HG03045 (cell line): ENCODE measurements around the gene ZNF423.

ENCODE experiments used
- ATAC-seq: cut with Tn5 transposase; IDR thresholded peaks from one replicate; pipeline ENCODE4 v1.9.1; 2021; ENCODE audit warnings: mild to moderate bottlenecking, moderate library complexity; ENCODE audit not compliant: unreplicated experiment

Gene ZNF423

DNA sequence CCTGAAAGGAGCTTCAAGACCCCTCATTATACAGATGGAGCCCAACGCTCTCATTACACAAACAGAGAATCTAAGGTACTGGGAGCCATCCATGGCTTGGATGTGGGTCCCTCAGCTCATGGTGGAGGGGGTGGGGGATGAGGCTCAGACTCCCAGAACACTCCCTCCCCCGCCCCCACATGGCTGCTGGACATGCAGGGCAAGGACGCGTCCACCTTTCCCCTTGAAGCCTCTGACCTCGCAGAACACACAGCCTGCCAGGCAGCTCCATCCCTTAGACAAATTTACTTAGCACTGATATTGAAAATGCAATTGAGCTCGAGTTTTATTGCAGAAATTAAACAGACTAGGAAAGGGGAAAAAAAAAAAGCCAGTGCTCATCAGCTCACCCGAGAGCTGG lies 203.9 kb downstream of the ZNF423 start:
- no peak for ATAC-seq

DNA sequence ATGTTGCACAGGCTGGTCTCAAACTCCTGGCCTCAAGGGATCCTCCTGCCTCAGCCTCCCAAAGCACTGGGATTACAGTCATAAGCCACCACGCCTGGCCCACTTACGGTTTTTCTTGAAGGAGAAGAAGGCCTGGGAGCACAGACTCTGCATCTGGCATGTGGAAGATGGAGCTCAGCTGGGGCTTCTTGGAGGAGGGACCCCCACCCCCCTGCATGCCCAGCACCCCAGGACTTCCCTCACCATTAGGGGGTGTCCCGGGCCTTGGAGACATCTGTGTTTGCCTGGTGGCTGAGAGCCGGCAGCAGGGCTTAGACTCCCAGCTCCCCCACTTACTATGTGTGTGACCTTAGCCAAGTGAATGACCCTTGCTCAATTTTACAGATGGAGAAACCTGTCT lies 204.7 kb downstream of the ZNF423 start:
- ATAC-seq, result no peak

DNA sequence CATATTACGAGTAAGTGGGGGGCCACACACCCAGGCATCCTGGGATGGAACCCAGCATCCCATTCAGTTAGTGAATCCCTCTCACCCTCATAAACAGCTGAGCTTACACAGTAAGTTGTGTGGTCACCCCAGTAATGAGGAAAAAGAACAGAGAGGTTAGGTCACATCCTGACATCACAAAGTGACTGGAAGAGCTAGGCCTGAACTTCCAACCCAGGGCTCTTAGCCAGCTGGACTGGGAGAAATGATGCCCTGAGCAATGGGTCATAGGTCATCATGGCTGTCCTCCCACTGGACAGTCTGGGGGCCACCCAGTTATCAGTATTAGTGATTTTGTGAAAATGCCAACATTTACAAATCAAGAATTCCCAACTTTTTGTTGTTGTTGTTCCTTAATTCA lies 205.3 kb downstream of the ZNF423 start:
- no peak for ATAC-seq

DNA sequence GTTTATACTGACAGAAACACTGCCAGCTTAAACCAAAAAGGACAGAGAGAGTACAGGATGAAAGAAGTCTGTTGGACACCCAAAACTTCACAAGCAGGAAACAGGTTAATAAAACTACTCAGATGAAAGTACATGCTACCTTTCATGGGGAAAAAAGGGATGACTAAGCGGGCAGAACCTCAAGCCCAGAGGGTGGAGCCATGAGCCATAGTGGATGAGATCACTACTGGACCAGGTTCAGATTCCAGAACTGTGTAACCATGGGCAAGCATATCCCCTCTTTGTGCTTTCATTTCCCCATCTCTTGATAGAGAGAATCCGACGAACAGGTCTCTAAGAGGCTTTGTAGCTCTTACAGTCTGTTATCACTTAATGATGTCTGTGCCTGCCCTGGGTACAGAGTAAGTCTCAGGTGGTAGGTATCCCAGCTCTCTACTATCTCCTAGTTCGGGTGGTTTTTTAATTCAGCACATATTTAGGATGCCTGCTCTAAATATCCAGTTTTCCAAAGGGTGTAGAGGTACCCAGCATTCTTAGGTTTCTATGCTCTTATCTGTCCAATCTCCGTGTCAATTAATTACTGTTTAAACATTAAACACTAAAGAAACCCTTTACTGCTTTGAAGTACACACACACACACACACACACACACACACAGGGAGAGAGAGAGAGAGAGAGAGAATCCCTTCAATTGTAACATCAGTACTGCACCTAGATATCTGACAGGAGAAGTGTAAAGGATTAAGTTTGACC lies 206.7 kb downstream of the ZNF423 start:
- no peak for ATAC-seq

DNA sequence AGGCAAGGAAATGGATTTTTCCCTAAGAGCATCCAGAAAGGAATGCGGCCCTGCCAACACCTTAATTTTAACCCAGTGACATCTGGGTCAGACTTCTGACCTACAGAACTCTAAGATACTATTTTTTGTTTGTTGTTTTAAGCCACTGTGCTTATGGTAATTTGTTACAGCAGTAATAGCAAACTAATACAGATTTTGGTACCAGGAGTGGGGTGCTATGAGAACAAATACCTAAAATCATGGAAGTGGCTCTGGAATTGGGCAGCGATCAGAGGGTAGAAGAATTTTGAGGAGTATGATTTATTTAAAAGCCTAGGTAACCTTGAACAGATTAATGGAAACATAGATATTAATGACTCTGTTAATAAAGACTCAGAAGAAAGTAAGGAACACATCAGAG lies 208.2 kb downstream of the ZNF423 start:
- ATAC-seq, result no peak

DNA sequence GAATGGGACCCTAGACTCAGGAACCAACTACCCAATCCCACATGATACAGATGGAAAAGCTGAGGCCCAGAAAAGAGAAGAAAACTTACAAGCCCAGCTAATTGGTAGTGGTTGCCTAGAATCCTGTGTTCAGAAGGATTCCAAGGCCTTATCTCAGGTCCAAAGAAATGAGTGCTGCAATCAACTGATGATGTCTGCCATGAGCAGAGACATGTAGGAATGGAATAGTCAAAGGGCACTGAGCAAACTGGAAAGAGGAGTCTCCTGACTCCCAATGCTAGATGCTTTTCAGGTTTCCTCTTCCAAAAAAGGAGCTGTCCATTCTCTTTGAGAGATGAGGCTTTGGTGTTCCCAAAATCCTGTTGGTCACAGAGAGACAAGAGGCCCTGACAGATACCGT lies 210.6 kb downstream of the ZNF423 start:
- no peak for ATAC-seq

DNA sequence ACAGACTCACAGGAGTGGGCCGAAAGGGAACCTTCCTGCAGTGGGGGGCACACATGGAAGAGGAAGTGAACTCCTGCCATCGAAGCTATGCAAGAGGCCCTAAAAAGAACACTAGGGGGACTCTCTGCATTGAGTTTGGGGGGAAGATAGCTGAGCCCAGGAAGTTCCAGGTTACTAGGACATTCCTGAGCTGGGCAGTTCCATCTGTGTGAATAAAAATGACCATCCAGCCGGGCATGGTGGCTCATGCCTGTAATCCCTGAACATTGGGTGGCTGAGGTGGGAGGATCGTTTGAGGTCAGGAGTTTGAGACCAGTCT lies 211.8 kb downstream of the ZNF423 start:
- no peak for ATAC-seq

DNA sequence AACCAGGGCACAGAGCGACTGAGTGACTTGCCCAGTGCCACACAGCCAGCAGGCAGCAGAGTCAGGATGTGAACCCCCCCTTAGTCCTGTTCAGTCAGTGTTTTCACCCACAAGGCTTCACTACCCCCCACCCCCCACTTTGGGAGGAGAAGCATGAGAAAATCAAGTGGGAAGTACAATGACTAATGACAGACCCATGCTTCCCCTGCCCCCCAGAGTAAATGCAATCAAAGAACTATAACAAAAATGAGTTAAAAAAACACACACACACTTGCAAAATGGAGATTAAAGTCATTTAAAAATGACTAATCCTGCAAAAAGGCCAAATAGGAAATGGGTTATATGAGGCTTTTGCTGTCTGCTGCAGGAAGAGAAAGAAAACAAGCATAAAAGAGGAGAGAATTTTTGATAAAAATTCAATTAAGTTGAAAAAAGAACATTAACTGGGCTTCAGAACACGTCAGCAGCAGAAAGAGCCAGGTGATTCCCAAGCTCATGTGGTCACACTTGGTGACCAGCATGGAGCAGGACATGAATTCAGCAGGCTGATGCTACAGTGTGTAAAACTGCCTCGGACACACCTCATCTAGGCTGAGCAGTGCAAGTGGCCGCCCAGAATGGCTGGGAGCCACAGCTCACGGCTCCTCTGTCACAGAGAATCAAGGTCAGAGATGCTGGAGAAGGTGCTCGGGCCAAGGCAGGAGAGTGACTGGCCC lies 212.3 kb downstream of the ZNF423 start:
- ATAC-seq, result no peak

DNA sequence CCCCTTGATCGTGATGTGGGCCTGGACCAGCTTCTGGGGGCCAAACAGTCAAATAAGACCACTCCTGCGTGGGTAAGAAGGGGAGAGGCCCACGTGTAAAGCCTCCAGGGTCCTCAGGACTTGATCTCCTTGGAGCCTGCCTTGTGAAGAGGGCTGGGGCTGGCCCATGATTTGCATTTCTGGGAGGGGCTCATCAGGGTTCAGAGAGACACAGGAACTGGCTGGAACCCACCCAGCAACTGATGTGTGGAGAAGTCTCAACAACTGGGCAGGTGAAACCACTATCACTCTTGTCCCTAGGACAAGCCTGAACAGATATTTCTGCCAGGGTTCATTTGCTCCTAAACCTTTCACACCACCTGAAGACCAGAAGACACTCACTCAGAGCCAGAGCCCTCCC lies 214.7 kb downstream of the ZNF423 start:
- no peak for ATAC-seq

DNA sequence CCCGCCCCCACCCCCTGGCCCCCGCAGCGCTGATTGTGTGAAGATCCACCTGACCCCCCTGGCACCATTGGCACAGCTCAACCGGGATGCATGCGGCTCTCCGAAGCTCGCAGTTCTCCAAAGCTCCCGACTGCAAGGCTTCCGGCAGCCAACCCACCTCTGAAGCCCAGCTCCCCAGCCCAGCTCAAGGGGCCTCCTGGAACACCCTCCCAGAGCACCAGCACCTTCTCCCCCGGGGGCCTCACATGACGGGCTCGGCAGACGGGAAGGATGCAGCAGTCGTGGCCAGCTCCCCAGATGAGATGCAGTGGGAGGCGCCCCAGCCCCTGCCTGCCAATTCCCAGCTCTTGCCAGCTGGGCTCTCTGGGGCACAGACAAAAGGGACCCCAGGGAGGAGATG lies 215.3 kb downstream of the ZNF423 start:
- ATAC-seq, result no peak

DNA sequence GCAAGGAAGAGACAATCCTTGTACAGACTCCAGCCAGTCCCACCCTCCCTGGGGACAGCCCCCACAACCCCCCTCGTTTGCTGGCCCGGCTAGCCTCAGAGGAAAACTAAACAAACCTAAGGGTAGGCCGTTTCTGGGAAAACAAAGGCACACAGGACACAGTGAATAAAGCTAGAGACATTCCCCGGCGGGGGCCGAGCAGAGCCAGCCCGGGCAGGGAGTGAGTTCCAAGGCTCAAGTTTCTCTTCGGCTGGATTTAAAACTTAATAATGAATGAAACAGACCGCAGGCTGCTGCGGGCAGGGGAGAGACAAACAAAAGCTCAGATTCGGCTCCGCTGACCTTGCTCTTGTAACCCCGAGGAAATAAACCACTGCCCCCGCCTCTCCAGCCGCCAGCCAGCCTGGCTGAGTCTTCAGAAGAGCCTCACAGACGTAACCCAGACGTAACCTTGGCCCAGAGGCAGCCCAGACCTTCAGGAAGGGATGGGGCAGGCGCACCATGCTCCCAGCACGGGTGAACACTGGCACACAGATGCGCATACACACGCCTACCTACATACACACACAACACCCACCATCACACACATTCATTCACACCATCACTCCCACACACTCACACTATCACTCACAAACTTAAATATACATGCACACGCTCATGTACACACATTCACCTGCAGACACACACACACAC lies 216.0 kb downstream of the ZNF423 start:
- no peak for ATAC-seq

DNA sequence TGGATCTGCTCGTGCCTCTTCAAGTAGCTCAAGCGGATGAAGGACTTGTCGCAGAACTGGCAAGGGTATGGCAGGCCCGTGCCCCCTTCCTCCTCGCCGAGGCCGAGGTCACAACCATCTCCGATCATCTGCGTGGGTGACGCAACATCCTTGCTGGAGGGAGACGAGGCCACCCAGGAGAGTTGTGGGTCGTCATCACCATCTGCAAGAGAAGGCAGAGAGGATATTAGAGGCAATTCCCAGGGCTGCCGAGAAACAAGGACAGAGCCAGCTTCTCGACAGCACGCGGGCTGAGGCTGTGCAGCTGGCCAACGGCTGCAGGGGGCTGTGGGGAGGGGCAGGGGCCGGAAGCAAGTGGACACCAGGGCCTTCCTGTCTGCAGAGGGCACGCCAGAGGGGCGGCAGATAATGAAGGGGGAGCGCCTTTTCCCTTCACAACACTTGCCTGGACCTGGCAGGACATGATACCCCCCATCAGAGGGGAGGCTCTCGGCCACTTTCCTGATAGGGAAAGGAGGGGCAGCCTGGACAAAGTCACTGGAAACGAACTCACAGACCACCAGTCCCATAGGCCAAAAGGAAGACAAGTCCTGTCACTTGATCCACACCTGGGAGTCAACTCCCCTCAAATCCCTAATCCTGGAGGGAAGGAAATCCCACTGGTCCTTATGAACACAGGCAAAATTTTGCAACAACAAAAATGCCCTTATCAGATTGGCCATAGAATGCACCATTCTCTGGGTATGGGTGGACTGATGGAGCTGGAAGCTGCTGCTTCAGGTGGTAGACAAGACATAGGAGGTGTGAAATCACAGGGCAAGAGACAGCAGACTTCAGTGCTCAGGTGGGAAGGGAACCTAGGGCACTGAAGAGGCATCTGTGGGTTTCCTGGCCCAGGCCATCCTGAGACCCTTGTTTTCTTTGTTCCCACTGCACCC lies 217.0 kb downstream of the ZNF423 start:
- no peak for ATAC-seq

DNA sequence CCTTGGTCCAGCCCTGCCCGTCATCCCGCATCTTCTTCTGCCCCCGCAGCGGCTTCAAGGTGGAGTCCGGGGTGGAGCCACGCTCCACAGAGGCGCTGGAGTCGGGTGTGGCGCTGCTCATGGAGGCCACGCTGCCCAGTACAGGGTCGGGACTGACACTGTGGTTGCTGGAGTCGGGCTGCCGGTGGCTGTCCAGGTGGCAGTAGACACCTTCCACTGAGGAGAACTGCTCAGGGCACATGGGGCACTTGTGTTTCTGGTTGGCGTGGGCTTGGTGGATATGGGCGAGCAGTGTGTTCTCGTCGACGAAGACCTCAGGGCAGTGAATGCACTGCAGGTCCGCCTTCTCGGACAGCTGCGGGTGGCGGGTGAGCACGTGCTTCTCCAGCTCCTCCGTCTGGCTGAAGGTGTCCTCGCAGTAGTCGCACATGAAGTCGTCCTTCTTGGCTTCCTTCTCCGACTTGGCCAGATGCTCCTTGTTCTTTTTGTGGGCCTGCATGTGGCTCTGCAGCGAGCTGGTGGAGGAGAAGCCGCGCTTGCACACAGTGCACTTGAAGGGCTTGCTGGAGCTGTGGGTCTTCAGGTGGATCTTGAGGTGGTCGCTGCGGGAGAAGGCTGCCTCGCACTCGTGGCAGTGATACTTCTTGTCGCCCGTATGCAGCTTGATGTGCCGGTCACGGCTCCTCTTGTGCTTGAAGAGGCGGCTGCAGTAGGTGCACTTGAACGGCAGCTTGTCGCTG lies 217.8 kb downstream of the ZNF423 start:
- no peak for ATAC-seq

DNA sequence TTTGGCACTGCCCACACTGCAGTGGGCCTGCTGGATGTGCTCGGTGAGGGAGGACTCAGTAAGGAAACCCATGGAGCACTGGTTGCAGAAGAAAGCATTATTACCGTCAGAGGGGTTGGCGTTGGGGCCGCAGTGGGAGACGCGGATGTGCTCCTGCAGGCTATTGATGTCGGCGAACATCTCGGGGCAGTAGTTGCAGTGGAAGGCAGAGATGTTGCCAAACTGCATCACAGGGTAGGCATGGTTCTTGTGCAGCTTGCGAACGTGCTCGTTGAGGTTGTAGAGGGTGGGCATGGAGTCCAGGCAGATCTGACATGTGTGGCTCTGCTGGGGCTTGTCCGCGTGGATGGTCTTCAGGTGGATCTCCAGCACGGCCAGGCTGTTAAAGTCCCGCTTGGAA lies 218.4 kb downstream of the ZNF423 start:
- no peak for ATAC-seq

DNA sequence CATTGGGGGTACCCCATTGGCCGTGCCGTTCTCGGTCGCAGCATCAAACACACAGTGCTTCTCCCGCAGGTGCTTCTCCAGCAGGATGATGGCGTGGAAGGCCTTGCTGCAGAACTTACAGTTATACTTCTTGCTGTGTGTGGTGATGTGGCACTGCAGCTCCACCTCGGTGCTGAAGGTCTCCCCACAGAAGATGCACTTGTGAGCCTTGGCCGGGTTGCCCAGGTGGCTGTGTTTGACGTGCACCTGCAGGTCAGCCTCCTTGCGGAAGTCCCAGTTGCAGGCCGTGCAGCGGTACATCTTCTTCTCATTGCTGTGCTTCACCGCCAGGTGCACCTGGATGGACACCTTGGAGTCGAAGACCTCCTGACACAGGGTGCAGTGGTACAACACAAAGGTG lies 219.3 kb downstream of the ZNF423 start:
- no peak for ATAC-seq

DNA sequence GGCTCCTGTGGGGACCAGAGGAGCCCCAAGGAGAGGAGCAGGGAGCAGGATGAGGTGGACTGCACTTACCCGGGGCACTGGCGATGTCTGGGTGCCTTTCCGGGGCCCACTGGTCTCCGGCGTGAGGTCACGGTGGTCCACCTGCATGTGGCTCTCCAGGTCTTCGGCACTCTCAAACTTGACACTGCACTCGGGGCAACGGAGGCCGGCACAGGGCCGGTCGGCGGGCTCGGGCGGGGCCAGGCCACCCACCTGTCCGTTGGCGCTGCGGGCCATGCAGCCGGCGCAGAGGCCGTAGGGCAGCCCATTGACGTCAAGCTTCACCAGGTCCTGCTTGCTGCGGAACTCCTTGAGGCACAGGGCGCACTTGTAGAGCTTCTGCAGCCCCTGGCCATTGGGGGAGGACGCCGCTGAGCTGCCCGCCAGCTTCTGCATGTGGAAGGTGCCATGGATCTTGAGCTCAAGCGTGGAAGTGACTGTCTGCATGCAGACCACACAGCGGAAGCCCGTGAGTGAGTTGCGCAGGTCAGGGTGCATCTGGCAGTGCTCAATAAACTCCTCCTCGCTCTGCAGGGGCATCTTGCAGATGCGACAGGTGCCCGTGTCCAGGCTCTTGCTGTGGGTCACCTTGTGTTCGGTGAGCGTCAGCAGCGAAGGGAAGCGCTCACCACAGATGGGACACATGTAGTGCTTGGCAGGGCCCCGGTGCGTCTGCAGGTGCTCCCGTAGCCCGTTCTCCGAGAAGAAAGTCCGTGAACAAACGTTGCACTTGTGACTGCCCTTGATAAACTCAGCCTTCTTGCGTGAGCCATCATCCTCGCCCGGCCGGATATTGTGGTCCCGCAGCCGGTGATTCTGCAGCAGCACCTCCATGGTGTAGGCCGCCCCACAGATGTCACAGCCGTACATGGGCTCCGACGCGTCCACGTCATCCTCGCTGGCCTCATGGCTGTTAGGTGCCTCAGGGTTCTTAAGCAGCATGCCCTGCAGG lies 220.0 kb downstream of the ZNF423 start:
- ATAC-seq, result no peak

DNA sequence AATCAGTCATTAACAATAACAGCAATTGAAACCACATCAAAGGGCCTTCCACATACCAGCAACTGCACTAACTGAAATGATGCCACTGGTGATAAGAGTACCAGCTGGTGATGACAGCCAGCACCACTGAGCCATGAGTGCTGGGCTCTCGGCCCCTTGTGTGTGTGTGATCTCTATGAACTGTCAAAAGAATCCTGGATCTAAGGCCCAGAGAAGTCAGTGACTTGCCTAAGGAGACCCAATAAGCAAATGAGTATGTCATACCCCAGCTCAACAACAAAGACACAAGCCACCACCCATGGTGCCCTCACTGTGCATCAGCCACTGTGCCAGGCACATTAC lies 220.9 kb downstream of the ZNF423 start:
- no peak for ATAC-seq

DNA sequence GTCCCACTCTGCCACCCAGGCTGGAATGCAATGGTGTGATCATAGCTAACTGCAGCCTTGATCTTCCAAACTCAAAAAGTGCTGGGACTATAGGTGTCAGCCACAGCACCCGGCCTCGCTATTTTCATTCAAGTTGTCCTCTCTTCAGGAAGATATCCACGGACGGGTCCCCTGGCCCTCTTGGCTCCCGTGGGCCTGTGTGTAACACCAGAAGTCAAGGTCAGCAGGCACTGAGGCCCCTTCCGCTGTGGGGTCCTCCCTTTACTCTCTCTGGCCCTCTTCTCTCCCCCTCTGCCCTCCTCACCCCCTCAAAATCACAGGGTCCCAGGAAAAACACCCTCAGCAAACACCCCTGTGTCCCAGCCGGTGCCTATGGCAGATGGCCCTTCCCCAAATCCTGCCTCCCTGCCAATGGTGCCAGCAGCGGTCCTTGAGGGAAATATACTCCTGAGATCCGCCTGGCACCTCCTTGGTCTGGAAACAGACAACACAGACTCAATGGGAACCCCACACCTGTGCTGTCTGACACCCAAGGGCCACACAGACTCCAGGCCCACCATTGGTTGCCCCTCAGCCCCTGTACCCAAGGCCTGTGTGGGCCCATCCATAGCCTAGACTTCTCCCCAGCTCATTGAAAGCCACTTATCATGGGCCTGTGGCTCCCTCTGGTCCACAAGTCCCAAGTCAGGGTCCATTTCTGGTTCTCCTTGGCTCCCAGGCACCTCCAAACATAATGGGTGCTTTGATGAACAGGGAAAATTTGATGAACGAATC lies 221.5 kb downstream of the ZNF423 start:
- no peak for ATAC-seq

DNA sequence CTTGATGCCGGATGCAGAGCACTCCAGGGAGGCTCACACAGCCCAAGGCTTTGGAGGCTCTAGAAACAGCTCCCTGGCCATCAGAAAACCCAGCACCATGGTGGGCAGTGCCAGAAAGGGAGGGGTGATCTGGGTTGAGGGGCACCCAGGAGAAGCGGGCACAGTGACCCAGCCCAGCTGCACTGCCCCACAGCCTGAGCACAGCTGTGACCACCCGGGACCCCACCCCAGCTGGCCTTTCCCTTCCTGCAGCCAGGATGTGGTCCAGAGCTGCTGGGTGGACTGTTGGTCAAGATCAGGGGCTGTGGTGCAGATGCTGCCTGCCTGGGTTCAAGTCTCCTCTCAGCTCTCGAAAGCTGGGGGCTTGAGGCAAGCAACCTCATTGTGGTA lies 223.1 kb downstream of the ZNF423 start:
- no peak for ATAC-seq
